ENCODE results near the gene ACOT4. TPM values are rescaled to one million over a fixed set of nuclear protein-coding genes. Genes with fewer than 3 reads are reported as not detected.

Gene ACOT4
- total and polyA plus RNA-seq, 2 of the 8 experiments (the other 6 are each of a cell fraction or from before 2014, with no cell fraction given), result 0.80 to 1.1 TPM

DNA sequence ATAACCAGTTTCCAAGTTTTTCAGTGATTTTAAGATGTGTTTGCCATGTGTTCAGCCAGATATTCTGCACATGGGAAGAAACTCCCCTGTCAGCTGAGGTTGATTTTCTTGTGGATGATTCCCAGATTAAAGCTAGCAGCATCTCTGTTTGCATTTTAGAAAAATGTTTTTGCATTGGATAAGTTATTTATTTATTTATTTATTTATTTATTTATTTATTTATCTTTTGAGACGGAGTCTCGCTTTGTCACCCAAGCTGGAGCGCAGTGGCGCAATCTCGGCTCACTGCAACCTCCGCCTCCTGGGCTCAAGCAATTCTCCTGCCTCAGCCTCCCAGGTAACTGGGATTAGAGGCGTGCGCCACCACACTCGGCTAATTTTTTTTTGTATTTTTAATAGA lies 2.8 kb downstream of the ACOT4 start:
- no peak overlapping the region for H3K4ac ChIP-seq (replicated peaks; ENCODE audit: insufficient read length, low read depth, low read length)
- H4K5ac ChIP-seq (ENCODE audit: insufficient read length, low read depth, low read length), result no peak overlapping the region
- H2BK15ac ChIP-seq (ENCODE audit: low read length), result no peak overlapping the region
- peaks cover 9% of the 10 kb centered on the region; the same call in 1 of the 2 replicates for H3K23me2 ChIP-seq (ENCODE audit: low read depth, low read length)
- H3K27ac ChIP-seq (ENCODE audit: low read depth, low read length), result no peak overlapping the region
- no peaks in the 10 kb centered on the region for H3K79me1 ChIP-seq (ENCODE audit: low read depth, low read length)
- no peak for FAIRE-seq
- no peak overlapping the region for H3K18ac ChIP-seq (ENCODE audit: extremely low read depth, low read length)
- no peaks in the 10 kb centered on the region for H3K36me3 ChIP-seq (ENCODE audit: control insufficient read depth in 2 of 4, insufficient read depth in 4 of 4, low read length in 3 of 4)
- no peak overlapping the region for H2BK12ac ChIP-seq (ENCODE audit: low read depth, low read length)
- no peak for TF ChIP-seq PHF8 (conservative IDR thresholded peaks at IDR 0.05; ENCODE audit: low read depth, low read length)
- TF ChIP-seq MAFK (IDR thresholded peaks at IDR 0.05; ENCODE audit: low read depth, low read length), result no peak
- no peak for TF ChIP-seq HDAC6 (IDR thresholded peaks at IDR 0.05; ENCODE audit: low read depth, low read length)
- H3K27me3 ChIP-seq (replicated peaks in 1 of 4; ENCODE audit: control insufficient read depth in 3 of 4, extremely low read depth in 1 of 4, insufficient read depth in 3 of 4, low read length in 3 of 4), result peaks cover 0 to 5% (median 3%) of the 10 kb centered on the region in 4 experiments; a peak in 3 of 7 replicates
- 83% methylated on average over 7 of the region's 9 CpGs; no CpG with 5 or more reads in 1 of the 2 experiments for WGBS, 2 experiments (ENCODE audit: extremely low coverage in 1 of 2, insufficient coverage in 1 of 2, insufficient read length in 1 of 2, insufficient replicate concordance in 2 of 2, low coverage in 1 of 2, low lambda C conversion rate in 2 of 2, missing lambda C conversion rate in 1 of 2)
- no peak overlapping the region for H4K91ac ChIP-seq (replicated peaks; ENCODE audit: insufficient read length, low read length)
- H2AK5ac ChIP-seq (ENCODE audit: low read depth, low read length), result no peak overlapping the region
- H2BK5ac ChIP-seq (ENCODE audit: low read depth, low read length), result no peak overlapping the region
- H3K4me2 ChIP-seq (ENCODE audit: insufficient read depth in 1 of 2, low read depth in 2 of 2, low read length in 2 of 2), result no peak overlapping the region
- ChIA-PET CTCF (ENCODE audit: partially characterized antibody) (no interaction called here), POLR2A (ENCODE audit: partially characterized antibody) (no interaction called here)
- no peak overlapping the region for H2BK20ac ChIP-seq (ENCODE audit: low read length)
- H3K4me1 ChIP-seq (replicated peaks in 1 of 4; ENCODE audit: control insufficient read depth in 3 of 4, insufficient read depth in 4 of 4, low read length in 3 of 4), result no peaks in the 10 kb centered on the region
- H3K9ac ChIP-seq (replicated peaks in 1 of 4; ENCODE audit: extremely low read depth in 1 of 4, low read depth in 3 of 4, low read length in 3 of 4), result no peak overlapping the region
- H3K4me3 ChIP-seq (ENCODE audit: extremely low read depth in 1 of 4, insufficient read depth in 2 of 4, low read depth in 3 of 4, low read length in 4 of 4), result no peak overlapping the region
- H3K79me2 ChIP-seq (ENCODE audit: control insufficient read depth in 1 of 2, insufficient read depth in 2 of 2, low read length in 2 of 2), result no peaks in the 10 kb centered on the region
- H4K20me1 ChIP-seq (replicated peaks in 1 of 2; ENCODE audit: control insufficient read depth in 1 of 2, insufficient read depth in 2 of 2, low read length in 2 of 2), result no peaks in the 10 kb centered on the region
- no peak for DNase-seq (ENCODE audit: low read depth in 1 of 2, low spot score in 2 of 2)
- H3K14ac ChIP-seq (ENCODE audit: insufficient read length), result no peak overlapping the region
- H3K23ac ChIP-seq (ENCODE audit: insufficient read length), result no peak overlapping the region
- H2BK120ac ChIP-seq (replicated peaks; ENCODE audit: low read depth, low read length), result no peak overlapping the region
- no peak overlapping the region for H3K56ac ChIP-seq (replicated peaks; ENCODE audit: insufficient read length, low read depth, low read length)
- no peak overlapping the region for H4K8ac ChIP-seq (ENCODE audit: extremely low read depth, insufficient read depth, low read length)
- no peaks in the 10 kb centered on the region; a peak in 1 of 4 replicates for H3K9me3 ChIP-seq (ENCODE audit: insufficient read depth in 2 of 2, low read depth in 1 of 2, low read length in 1 of 2)
- no peak overlapping the region for H2AFZ ChIP-seq (ENCODE audit: low read length)

Data from H1 (cell line).